UCSD-AML1 (cell line): ENCODE data around the gene DDAH2.

Source experiments
- DNase-seq: peaks from one replicate; lab custom pipeline; 2025; ENCODE audit not compliant: unreplicated experiment; lab: John Stamatoyannopoulos, UW

DDAH2 gene

GRCh38 chr6:31733734-31734133, 4.6 kb upstream of the DDAH2 start:
- no peak for DNase-seq

- no peak for DNase-seq
These were observed 2.9 kb upstream of the DDAH2 start for GRCh38 chr6:31732029-31732428.

DNA sequence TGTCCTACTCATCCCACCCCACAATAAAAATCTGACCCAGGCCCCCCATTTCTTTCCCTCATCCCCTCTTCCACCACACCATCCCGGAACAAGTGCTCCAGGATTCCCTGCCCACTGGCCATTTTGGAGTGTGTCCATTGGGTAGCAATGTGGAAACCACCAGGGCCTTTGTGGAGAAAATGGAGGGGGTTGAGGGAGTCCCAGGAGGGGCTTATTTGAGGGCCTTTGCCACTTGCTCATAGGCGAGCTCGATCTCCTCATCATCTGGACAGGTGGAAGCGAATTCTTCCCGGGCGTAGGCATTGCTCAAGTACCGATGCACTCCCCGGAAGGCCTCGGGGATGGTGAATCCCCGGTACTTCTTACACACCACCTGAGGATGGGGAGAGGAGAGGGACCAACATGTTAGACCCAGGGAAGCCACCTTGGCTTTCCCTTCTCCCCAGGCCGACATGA, 1.6 kb upstream of the DDAH2 start:
- no peak for DNase-seq

DNA sequence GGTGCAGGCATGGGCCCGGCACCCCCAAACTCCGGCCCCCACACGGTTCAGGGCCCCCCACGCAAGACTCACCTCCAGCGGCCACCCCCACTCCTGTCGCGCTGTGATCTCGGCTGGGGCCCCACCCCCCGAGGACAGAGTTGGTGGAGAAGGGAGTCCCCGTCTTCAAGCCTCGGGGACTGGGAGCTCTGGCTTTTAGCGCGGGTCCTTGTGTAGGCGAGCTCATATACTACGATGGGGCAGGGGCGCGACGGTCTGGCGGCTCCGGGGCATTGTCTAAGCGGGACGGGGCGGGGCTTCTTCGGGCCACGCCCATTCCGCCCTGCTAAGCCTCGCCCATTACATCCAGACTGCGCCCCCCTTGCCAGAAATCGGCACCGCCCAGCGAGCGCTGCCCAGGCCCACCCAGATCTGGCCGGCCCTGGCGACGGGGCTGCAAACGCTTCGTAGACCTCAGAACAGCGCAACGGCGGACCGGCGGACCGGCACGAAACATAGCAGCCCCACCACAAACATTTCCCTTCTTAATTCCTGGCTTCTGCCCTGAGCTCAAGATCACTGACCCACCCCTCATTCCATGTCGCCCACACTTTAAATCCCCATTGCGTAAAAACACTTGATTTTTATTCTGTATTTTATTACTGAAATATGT, 1.0 kb upstream of the DDAH2 start:
- peak; percentile 92 for DNase-seq

- DNase-seq, result peak; percentile 94
These were observed 448 bp upstream of the DDAH2 start for GRCh38 chr6:31729515-31729978.

GRCh38 chr6:31727717-31728671, 1.1 kb downstream of the DDAH2 start:
- no peak for DNase-seq

- peak; percentile 71 for DNase-seq
These were observed 1.9 kb downstream of the DDAH2 start for GRCh38 chr6:31727034-31727716.

- DNase-seq, result peak; percentile 63
These were observed 3.4 kb downstream of the DDAH2 start for GRCh38 chr6:31725502-31726350.

GRCh38 chr6:31723980-31724691, 5.0 kb downstream of the DDAH2 start:
- DNase-seq, result no peak

- DNase-seq, result peak; percentile 80
These were observed 5.7 kb downstream of the DDAH2 start, which contains the start of gene MPIG6B for GRCh38 chr6:31723245-31723979. Gene MPIG6B, plus strand, starts transcription at chr6:31723373. Its CDS starts 11 bp downstream, at chr6:31723384.

GRCh38 chr6:31722173-31722572, 6.9 kb downstream of the DDAH2 start:
- no peak for DNase-seq

- DNase-seq, result no peak
These were observed 7.6 kb downstream of the DDAH2 start, which contains the start of gene LY6G6C for GRCh38 chr6:31721351-31722020. Gene LY6G6C, minus strand, starts transcription at chr6:31721746. Its CDS starts 67 bp downstream, at chr6:31721679.

DNA sequence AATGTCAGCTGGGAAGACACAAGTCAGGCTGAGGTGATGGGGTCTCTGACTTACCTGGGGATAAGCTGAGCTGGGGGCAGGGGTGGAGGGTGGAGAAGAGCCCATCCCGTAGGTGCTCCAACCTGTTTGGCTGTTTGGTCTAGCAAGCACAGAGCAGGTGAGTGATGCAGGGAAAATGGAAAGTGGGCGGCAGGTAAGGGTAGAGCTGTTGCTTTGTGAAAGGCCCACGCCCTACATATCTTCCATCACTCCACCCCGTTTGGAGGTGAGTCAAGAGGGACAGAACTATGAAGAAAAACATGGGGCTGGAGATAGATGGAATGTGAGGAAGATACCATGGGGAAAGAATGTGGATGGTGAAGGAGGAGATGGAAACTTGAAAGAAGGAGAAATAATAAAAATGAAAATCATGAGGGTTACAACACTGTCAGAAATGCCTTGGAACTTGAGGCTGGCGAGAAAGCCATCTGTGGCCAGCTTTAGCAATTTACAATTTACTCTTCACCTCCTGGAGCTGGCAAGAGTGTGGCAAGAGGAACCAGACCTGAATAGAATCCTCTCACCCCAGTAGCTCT, 8.8 kb downstream of the DDAH2 start:
- no peak for DNase-seq

- DNase-seq, result no peak
These were observed 10.1 kb downstream of the DDAH2 start for GRCh38 chr6:31719001-31719400.

DNA sequence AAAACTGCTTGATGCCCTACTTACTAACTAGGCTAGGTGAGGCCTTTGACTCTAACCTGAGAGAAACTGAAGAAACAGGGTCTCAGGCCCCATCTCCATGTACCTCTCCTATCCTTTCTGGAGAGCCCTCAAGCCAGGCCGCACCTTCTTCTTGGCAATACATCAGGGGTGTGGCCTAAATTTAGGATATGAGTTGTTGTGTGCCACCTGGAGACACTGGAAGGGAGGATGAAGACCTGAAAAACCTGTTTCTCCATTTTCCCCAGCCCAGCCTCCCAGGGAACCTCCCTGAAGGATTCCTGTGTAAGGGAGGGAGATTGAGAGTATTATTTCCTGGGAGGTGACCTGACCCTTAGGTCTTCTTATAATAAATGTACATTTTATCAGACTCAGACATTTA, 10.8 kb downstream of the DDAH2 start:
- DNase-seq, result no peak

- no peak for DNase-seq
These were observed 11.4 kb downstream of the DDAH2 start for GRCh38 chr6:31717499-31718222.
